HG03432 (cell line): Measurements from ENCODE around the gene WDR45B.

Source experiments
- ATAC-seq: cut with Tn5 transposase; IDR thresholded peaks from one replicate; pipeline ENCODE4 v1.9.1; 2021; ENCODE audit warnings: mild to moderate bottlenecking, moderate library complexity; ENCODE audit not compliant: unreplicated experiment

The WDR45B gene

DNA sequence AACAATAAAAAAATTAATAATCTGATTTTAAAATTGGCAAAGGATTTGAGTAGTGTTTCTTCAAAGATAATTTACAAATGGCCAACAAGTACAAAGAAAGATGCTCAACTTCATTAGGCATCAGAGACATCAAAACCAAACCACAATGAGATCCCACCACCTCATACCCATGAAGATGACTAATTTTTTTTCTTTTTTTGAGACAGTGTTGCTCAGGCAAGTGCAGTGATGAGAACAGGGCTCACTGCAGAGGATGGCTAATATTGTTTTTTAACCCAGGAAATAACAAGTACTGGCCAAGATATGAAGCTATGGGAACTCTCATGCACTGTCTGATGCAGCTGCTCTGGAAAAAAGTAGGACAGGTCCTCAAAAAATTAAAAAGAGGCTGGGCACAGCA is 14.9 kb downstream of the WDR45B start:
- ATAC-seq: no peak

GRCh38 chr17:82632451-82632850 is 15.8 kb downstream of the WDR45B start:
- ATAC-seq: no peak

DNA sequence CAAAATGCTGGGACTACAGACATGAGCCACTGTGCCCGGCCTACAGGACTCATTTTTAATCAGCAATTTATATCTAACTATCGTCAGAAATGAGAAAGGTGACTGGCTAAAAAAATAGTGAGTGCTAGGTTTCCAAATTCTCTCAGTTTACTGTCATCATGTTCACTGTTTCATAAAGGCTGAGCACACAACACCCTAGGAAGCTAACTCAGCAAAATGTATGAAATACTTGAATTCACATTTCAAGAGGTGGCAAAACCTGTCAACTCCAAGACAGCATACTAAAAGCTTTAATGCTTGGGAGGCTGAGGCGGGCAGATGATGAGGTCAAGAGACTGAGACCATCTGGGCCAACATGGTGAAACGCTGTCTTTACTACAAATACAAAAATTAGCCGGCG is 16.7 kb downstream of the WDR45B start:
- no peak for ATAC-seq

DNA sequence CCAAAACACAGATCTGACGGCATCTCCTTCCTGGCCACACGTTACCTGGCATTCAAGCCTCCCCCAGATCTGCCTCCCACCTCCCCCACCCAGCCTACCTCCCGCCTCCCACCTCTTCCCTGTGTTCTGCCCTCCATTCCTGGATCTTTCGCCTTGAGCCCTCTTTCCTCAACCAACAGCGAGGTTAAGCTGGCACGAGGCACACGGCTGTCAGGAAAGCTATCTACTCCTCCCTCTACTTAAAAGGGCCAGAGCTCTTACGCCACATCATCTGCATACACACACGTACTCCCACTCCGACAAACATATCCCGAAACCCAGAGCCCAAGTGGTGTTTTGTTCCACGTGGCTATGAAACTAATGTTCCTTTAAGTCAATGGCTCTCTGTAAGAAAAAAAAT is 18.0 kb downstream of the WDR45B start:
- no peak for ATAC-seq

- ATAC-seq: no peak
Observed at GRCh38 chr17:82629748-82630147, 18.5 kb downstream of the WDR45B start.

GRCh38 chr17:82627405-82627804 is 20.8 kb downstream of the WDR45B start:
- no peak for ATAC-seq

GRCh38 chr17:82623707-82624106 is 24.5 kb downstream of the WDR45B start:
- ATAC-seq: no peak

DNA sequence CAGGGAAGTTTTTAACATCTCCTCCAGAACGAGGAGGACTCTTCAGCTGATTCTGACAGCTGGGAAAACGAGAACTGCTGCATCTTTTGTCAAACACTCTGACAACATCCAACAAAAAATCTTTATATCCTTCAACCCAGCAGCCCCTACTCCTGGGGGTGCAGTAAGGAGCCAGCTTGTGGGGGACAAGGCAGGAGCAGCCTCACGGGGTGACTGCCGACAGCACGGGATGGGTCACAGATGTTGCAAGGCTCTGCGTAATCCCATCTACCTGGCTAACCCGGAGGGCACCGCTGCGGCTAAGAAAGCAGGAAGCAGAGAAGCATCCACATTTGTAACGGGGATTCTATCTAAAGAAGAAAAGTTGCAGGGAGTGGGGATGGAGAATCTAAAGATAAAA is 28.6 kb downstream of the WDR45B start:
- ATAC-seq: no peak

DNA sequence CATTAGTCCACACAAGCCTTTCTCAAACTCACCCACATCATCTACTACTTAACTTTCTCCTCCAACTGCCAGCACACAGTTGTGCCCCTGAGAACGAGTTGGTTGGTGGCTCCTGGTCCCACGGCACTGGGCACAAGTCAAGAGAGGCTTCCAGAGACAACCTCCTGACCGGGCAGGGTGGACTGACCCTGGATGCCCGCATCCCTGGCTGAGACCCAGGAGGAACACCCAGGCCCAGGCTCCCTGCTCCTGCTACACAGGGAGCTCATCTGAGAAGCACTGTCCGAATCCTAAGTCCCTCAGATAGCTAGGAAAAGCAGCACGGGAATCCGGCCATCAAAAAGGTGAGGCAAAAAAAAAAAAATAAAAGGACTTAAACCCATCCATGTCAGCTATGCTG is 29.0 kb downstream of the WDR45B start:
- no peak for ATAC-seq

DNA sequence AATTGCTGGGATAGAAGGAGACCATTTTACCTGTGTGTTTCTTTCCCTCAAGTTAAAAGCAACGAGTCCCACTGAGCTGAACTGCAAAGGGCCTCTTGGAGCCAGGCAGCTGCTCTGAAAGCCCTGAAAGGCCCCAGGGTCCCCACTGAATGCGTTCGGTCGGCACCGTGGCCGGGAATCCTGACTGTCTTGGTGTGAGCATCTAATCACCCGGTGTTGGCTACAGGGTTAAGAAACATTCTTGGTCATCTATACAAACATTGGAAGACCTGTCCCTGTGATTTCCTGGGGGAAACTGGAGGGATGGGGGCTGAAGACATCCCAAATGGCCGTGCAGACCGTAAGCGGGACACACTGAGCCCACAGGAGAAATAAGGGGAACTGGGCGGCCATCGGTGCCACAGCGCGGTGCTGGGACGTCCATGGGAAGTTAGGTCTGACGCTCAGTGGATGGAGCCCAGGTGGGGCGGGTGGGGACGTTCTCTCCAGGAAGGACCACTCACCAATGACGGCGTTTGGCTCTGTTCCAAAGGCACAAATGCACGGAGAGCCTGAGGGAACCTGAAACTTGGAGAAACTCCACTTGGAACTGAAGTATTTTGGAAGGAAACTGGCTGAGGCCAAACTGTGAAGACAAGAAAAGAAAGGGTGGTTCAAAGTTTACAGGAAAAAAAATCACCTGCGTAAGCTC is 32.1 kb downstream of the WDR45B start:
- ATAC-seq: no peak

DNA sequence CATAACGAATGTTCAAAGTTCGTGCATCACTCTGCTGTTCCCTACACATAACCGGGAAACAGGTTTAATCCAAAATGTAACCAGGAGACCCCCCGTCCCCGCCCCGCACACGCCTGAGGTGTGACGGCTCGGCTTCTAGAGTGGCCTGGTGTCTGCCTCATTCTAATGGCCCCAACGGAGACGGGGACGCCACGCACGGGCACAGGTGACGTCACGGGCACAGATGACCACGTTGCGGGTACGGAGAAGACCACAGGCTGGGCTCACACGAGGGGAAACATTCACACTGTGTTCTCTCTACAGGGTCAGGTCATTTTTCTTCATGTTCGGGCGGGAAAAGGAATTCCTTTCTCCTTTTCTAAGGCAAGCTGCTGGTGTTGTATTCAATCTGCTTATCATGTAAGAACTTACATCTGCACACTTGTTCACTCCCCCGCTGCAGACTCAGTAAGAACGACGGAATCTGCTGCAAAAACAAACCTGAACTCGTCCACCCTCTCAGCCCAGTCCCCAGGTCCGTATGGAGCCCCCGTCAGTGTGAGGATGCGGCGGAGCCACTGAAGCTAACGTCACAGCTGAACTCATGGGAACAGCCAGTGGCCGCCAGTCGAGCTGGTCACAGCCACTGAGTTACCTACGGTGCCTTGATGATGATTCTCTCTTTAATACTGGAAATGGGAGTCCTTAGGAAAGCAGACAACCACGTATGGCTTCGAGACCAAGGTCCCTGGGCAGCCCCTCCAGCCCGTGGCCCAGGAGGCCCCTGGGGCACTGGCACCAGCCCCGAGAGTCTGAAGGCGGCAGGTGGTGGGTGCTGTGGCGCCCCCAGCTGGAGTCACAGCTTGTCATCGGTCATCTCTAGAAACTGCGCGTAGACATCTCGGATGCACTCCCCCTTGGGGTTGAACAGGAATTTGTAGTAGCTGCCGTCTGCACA is 32.9 kb downstream of the WDR45B start:
- no peak for ATAC-seq

GRCh38 chr17:82614095-82614631 is 34.1 kb downstream of the WDR45B start:
- ATAC-seq: no peak

GRCh38 chr17:82613283-82614094 is 34.8 kb downstream of the WDR45B start:
- ATAC-seq: no peak

DNA sequence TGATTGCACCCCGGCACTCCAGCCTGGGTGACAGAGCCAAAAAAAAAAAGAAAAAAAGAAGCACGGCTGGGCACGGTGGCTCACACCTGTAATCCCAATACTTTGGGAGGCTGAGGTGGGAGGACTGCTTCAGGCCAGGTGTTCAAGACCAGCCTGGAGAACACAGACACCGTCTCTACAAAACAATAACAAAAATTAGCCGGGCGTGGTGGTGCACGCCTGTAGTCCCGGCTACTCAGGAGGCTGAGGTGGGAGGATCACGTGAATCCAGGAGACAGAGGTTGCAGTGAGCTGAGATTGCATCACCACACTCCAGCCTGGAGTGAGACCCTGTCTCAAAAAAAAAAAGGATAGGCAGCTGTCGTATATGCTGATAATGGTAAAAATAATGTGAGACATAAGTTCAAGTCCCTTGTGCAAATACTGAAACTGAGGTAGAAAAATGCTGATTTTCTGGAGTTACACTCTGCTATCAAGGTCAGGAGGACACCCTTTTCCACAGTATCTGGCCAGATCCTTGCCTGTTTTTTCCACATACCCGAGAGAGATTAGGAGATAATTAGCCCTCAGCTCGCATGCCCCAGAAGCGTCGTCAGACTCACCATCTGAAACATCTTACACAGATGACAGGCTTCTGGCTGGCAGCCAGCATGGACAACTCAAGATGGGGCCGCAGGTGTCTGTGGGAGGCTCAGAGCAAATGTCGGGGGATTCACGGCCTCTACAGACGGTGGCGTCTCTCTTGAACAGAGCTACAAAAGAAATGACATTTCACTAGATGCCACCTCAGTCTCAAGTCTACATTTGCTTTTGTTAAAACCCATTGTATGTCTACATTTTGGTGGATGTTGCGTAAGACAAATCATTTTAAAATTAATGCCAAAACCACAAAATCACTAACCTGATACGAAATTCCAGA is 36.8 kb downstream of the WDR45B start:
- no peak for ATAC-seq

DNA sequence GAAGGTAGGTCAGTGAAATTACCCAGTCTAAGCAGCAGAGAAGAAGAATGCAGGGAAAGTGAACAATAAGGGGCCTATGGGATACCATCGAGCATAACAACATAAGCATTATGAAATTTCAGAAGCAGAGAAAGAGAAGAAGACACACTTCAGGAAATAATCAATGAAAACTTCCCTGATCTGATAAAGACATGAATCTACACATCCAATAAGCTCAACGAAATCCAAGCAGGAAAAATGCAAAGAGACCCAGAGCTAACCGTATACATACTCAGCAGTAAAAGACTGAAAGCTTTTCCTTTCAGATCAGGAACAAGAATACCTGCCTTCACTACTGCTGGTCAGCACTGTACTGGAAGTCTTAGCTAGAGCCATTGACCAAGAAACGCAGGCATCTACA is 38.6 kb downstream of the WDR45B start:
- no peak for ATAC-seq

- ATAC-seq: no peak
Observed at GRCh38 chr17:82608816-82609215, 39.4 kb downstream of the WDR45B start.

- ATAC-seq: no peak
Observed at GRCh38 chr17:82605939-82606600, 42.2 kb downstream of the WDR45B start.

DNA sequence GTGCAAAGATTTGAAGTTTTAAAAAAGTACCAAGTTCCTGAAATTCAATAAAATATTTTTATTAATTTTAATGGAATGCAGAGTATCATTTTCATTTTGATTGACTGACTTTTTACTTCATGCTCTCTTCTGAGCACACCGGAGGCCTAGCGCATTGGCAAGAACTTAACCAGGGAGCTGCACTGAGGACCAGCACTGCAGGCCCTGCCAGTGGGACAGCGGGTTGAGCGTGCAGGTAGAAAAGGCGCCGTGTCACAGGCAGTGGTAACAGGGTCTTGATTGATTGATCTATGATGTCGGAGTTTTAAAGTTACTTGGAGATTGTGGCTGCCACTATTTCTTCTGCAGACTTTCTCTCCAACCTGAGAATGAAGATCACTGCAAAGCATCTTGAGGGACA is 43.7 kb downstream of the WDR45B start:
- ATAC-seq: no peak

DNA sequence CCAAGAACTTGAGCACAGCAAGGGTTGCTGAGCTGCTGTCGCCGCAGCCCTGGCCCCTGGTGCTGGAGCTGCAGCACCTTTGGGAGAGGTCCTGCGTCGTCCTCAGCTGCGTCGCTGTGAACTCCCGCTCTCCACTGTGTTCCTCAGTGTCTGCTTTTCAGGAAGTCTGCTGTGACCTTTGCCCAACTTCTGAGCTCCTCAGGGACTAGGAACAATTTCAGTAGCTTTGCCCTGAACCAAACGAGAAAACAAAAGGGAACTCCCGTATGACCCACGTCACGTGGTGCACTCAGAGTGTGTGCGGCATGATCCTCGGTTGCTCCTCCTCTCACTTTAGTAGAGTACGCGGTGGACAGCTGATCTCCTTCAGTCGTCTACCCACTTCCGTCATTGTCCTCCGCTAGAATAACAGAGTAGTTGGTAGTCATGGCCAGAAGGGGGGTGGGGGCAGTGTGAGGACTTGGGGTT is 44.2 kb downstream of the WDR45B start:
- no peak for ATAC-seq
